ENCODE measurements around the gene NPTXR.

DNA sequence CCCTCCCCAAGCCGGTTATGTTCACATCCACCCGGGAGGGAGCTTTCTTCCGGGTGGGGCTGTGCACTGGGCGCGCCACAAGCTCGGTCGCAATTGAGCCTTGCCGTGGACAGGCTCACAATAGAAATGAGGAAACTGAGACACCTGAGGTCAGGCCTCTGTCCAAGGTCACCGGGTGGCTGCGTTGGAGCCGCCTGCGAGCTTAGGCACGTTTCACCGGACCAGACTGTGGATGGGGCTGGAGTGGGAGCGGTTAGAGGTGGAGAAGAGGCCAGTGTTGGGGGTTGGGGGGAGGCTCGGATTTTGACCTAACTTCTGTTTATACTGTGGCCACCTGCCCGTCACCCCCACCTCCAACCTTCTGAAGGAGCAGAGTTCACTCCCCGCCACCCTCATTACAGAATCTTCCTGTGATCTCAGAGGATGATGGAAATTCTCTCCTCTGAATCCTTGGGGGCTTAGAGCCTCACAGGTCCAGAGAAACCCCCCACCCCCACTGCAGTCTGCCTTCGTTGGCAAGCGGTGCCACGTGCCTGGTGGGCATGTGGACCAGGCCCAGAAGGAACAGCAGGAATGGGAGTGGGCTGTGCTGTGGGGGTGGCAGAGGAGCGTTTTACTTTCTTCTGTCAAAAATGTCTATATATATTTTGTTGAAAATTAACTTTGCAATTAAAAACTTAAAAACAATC is 631 bp upstream of the NPTXR start:
- TF ChIP-seq POLR2A (IDR thresholded peaks at IDR 0.05), result no peak
- TF ChIP-seq CTCF (IDR thresholded peaks at IDR 0.05), result no peak

All from right lobe of liver (tissue), 4 donors.